ENCODE data around the gene HAP1. TPM values are rescaled to one million over a fixed set of nuclear protein-coding genes. Genes with fewer than 3 reads are reported as not detected.
A peak's percentile ranks its signal among the peaks of the same experiment; 100 is the strongest.

HAP1 gene
- total and polyA plus RNA-seq, 8 donors = 0.16 to 0.90 (median 0.64) TPM

DNA sequence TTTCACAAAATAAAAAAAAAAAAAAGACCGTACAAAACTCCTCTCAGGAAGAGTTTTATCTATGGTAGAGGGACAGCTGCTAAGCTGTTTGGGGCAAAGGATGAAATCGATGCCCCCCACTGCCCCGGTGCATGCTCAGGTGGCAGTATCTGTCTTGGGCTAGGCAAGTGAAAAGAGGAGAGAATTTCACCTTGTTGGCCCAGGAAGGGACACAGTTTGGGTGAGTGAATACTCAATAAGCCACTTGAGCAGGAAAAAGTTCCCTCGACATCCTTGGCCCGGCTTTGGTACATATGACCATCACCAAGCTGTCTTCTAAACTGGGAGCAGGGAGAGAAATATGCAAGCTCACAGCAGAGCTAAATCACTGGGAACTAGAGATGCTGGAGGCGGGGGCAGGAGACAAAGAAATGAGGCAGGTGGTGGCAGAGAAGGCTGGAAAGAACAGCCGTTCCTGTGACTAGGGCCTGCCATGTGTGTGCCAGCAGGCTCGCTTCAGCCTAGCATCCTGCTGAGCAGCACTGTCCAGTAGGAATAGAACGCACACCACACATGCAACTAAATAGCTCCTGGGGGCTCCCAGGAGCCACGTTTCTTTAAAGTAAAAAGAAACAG, 53.9 kb downstream of the HAP1 start:
- no peaks in the 10 kb centered on the region for H3K36me3 ChIP-seq
- DNase-seq (no peak), ATAC-seq (no peak)
- no peak overlapping the region for H3K27ac ChIP-seq
- TF ChIP-seq, protein P1, sequence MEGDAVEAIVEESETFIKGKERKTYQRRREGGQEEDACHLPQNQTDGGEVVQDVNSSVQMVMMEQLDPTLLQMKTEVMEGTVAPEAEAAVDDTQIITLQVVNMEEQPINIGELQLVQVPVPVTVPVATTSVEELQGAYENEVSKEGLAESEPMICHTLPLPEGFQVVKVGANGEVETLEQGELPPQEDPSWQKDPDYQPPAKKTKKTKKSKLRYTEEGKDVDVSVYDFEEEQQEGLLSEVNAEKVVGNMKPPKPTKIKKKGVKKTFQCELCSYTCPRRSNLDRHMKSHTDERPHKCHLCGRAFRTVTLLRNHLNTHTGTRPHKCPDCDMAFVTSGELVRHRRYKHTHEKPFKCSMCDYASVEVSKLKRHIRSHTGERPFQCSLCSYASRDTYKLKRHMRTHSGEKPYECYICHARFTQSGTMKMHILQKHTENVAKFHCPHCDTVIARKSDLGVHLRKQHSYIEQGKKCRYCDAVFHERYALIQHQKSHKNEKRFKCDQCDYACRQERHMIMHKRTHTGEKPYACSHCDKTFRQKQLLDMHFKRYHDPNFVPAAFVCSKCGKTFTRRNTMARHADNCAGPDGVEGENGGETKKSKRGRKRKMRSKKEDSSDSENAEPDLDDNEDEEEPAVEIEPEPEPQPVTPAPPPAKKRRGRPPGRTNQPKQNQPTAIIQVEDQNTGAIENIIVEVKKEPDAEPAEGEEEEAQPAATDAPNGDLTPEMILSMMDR (IDR thresholded peaks at IDR 0.05) = no peak
- H3K9me3 ChIP-seq = no peaks in the 10 kb centered on the region
- intact Hi-C loops (cut with DNase I) = no loop called here
- no peaks in the 10 kb centered on the region for H3K27me3 ChIP-seq
- H3K4me3 ChIP-seq = no peak overlapping the region
- H3K4me1 ChIP-seq = peaks cover 11 to 39% of the 10 kb centered on the region in 2 donors

DNA sequence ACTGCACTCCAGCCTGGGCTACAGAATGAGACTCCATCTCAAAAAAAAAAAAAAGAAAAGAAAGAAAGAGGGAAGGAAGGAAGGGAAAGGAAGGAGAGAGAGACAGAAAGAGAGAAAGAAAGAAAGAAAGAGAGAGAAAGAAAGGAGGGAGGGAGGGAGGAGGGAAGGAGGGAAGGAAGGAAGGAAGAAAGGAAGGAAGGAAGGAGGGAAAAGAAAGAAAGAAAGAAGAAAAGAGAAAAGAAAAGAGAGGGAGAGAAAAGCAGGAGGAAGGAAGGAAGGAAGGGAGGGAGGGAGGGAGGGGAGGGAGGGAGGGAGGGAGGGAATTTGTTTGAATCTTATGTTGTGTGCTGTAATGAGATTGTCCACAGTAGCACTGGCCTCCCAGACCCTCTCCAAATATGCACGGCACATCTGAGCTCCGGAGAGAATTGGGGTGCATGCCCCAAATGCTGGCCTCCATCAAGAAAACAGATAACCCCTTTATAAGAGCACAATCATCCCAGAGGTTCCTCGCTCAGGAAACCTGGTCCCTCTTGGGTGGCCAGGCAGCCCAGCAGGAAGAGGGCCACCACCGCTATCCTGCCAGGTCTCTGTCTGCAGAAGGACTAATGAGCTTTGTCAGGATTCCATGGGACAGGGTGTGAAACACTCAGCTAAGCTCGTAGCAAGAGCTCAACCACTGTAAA, 54.6 kb downstream of the HAP1 start:
- DNase-seq = no peak
- Histone ChIP-seq H3K27ac (peak overlapping the region; percentile 87 to 92), H3K4me3 (no peak overlapping the region), H3K9me3 (no peaks in the 10 kb centered on the region), H3K36me3 (no peaks in the 10 kb centered on the region), H3K27me3 (no peaks in the 10 kb centered on the region), H3K4me1 (peaks cover 11 to 45% of the 10 kb centered on the region in 2 donors)
- TF ChIP-seq, protein P1 (IDR thresholded peaks at IDR 0.05) = no peak
- intact Hi-C loops (cut with DNase I) = no loop called here
- no peak for ATAC-seq

DNA sequence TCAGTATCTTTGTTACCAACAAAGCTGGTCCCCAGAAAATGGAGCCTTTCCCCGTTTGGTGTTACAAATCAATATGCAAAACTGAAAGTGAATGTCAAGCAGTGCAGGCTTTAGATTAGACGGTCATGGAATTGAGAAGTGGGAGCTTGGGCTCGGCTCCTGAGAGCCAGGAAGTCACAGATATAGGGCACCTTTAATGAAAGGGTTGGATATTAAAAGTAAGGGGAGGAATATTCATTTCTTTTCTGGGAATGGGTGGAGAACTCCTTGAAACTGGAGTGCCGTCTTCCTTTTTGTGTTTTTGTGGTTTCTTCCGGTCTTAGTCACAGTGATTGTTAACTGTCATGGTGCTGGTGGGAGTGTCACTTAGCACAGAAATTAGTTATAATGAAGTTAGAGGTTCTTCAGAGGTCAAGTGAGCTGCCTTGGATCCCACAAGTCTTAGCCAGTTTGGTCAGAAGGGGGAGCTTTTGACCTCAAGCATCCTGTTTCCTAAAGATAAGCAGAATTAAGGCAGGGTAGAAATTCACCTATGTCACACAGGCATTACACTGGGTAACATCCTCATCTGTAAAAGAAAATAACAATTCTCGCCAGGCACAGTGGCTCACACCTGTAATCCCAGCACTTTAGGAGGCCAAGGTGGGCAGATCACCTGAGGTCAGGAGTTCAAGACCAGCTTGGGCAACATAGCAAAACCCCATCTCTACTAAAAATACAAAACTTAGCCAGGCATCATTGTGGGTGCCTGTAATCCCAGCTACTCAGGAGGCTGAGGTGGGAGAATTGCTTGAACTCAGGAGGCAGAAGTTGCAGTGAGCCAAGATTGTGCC, 55.3 kb downstream of the HAP1 start:
- Histone ChIP-seq H3K36me3 (no peaks in the 10 kb centered on the region), H3K9me3 (no peaks in the 10 kb centered on the region), H3K4me1 (peaks cover 11 to 46% of the 10 kb centered on the region in 2 donors), H3K4me3 (peak overlapping the region; percentile 12 to 40), H3K27me3 (no peaks in the 10 kb centered on the region), H3K27ac (peak overlapping the region; percentile 87 to 92)
- ATAC-seq (peak; percentile 82), DNase-seq (peak in 1 of 4 donors; percentile 60)
- intact Hi-C loops (cut with DNase I) = no loop called here
- TF ChIP-seq, protein P1 (IDR thresholded peaks at IDR 0.05) = no peak

DNA sequence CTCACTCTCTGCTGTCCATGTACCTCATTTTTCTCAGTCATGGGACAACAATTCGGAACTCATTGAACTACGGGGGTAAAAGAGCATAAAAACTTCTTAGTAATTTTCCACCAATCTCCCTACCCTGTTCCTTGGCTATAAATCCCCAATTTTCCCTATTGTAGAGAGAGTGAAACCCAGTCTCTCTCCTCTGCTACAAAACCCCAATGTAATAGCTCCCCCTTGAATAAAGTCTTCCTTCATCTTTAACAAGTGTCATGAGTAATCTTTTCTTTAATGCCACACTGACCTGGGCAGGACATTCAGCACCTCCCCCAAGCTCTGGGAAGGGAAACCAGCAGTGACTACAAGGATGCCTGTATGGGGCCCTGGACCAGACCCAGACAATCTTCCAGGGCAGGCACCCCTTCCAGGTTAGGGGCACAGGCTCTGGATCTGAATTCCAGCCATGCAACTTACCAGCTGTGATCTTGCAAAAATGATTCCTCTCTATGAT, 56.0 kb downstream of the HAP1 start:
- H3K27ac ChIP-seq = peak overlapping the region; percentile 87 to 92
- H3K4me3 ChIP-seq = peak overlapping the region; percentile 12 to 40

More for the DNA sequence above, 56.0 kb downstream of the HAP1 start:
- DNase-seq = no peak
- Histone ChIP-seq H3K27me3 (no peaks in the 10 kb centered on the region), H3K4me1 (peaks cover 11 to 48% of the 10 kb centered on the region in 2 donors), H3K9me3 (no peaks in the 10 kb centered on the region), H3K36me3 (no peaks in the 10 kb centered on the region)
- TF ChIP-seq, protein P1 (IDR thresholded peaks at IDR 0.05) = no peak
- peak; percentile 59 for ATAC-seq
- intact Hi-C loops (cut with DNase I) = no loop called here
